GM19397 (cell line): ENCODE results near the gene FRMPD1.

ENCODE experiments used
- ATAC-seq: cut with Tn5 transposase; IDR thresholded peaks from one replicate; pipeline ENCODE4 v1.9.1; 2021; ENCODE audit warnings: mild to moderate bottlenecking, moderate library complexity; ENCODE audit not compliant: unreplicated experiment

Gene FRMPD1

GRCh38 chr9:37676411-37676830, 25.7 kb downstream of the FRMPD1 start:
- no peak for ATAC-seq

- ATAC-seq: no peak
These were observed 26.7 kb downstream of the FRMPD1 start for GRCh38 chr9:37677435-37677834.

GRCh38 chr9:37678789-37679273, 28.1 kb downstream of the FRMPD1 start:
- ATAC-seq: no peak

GRCh38 chr9:37679649-37680402, 29.1 kb downstream of the FRMPD1 start:
- ATAC-seq: no peak

GRCh38 chr9:37682951-37683350, 32.2 kb downstream of the FRMPD1 start:
- ATAC-seq: no peak

GRCh38 chr9:37683531-37684371, 33.0 kb downstream of the FRMPD1 start:
- no peak for ATAC-seq

GRCh38 chr9:37692622-37693221, 42.0 kb downstream of the FRMPD1 start:
- no peak for ATAC-seq

- no peak for ATAC-seq
These were observed 42.5 kb downstream of the FRMPD1 start for GRCh38 chr9:37693260-37693659.

- no peak for ATAC-seq
These were observed 43.6 kb downstream of the FRMPD1 start for GRCh38 chr9:37694355-37694754.

- ATAC-seq: no peak
These were observed 45.8 kb downstream of the FRMPD1 start for GRCh38 chr9:37696528-37696927.

- ATAC-seq: no peak
These were observed 49.4 kb downstream of the FRMPD1 start for GRCh38 chr9:37700131-37700530.

- ATAC-seq: no peak
These were observed 50.1 kb downstream of the FRMPD1 start for GRCh38 chr9:37700900-37701299.

- ATAC-seq: no peak
These were observed 55.0 kb downstream of the FRMPD1 start for GRCh38 chr9:37705787-37706186.

- no peak for ATAC-seq
These were observed 55.5 kb downstream of the FRMPD1 start for GRCh38 chr9:37706290-37706689.

GRCh38 chr9:37707748-37708147, 57.0 kb downstream of the FRMPD1 start:
- no peak for ATAC-seq

- no peak for ATAC-seq
These were observed 59.3 kb downstream of the FRMPD1 start for GRCh38 chr9:37710046-37710445.

GRCh38 chr9:37715260-37715659, 64.5 kb downstream of the FRMPD1 start:
- ATAC-seq: no peak

GRCh38 chr9:37715991-37716505, 65.3 kb downstream of the FRMPD1 start:
- ATAC-seq: no peak

- no peak for ATAC-seq
These were observed 68.8 kb downstream of the FRMPD1 start for GRCh38 chr9:37719526-37719925.

GRCh38 chr9:37727013-37727412, 76.3 kb downstream of the FRMPD1 start:
- no peak for ATAC-seq

- no peak for ATAC-seq
These were observed 78.7 kb downstream of the FRMPD1 start for GRCh38 chr9:37729499-37729898.
